ENCODE measurements around the gene DMD.

- TF ChIP-seq EZH2phosphoT487 (IDR thresholded peaks at IDR 0.05) (no peak), EZH2 (IDR thresholded peaks at IDR 0.05) (no peak), CTCF (IDR thresholded peaks at IDR 0.05) (no peak)
Measured at GRCh38 chrX:32126997-32127396, 1084.4 kb downstream of the DMD start.

Data from neural progenitor cell (in vitro differentiated cells).